Loucy (cell line): ENCODE measurements around the gene UBL4B.

Experiments
- CTCF ChIP-seq: fragments of 200-600 bp; sonication (generic); conservative IDR thresholded peaks from 2 replicates; pipeline ENCODE4 v1.5.1; 2014; ENCODE audit warnings: mild to moderate bottlenecking, antibody characterized with exemption, low read length
- EZH2phosphoT487 ChIP-seq: fragments of 200-600 bp; IDR thresholded peaks from 2 replicates; pipeline ENCODE4 v1.6.1; 2018; ENCODE audit warnings: antibody characterized with exemption, mild to moderate bottlenecking, moderate library complexity, borderline replicate concordance

- TF ChIP-seq CTCF (no peak), EZH2phosphoT487 (no peak)
Measured at GRCh38 chr1:110084227-110085078, 27.8 kb upstream of the UBL4B start.
